Measurements from ENCODE around the gene PI4KA. TPM values are rescaled to one million over a fixed set of nuclear protein-coding genes. Genes with fewer than 3 reads are reported as not detected.
A peak's percentile ranks its signal among the peaks of the same experiment; 100 is the strongest.

The PI4KA gene
- total RNA-seq, 2 donors from 2014 or later: 46.7 to 55.1 TPM

DNA sequence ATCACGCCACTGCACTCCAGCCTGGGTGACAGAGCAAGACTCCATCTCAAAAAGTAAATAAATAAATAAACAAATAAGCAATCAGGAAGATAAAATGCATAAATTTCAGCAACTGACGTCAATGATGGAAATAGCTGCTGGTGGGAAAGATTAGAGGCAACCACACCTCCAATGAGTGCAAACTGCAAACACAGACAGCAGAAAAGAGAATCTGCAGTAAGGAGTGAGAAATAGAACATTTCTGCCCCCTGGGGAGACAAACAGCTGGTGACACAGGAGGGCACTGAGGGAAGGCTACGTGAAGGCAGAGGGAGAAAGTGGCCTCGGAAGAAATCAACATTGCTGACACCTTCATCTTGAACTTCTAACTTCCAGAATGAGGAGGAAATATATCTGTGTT is 6.5 kb downstream of the PI4KA start:
- Histone ChIP-seq H3K4me3 (no peak overlapping the region), H3K9me3 (no peaks in the 10 kb centered on the region), H3K27ac (peak overlapping the region; percentile 4 to 31), H3K27me3 (no peaks in the 10 kb centered on the region), H3K4me1 (peaks cover 0 to 38% of the 10 kb centered on the region in 2 donors), H3K36me3 (no peaks in the 10 kb centered on the region)
- TF ChIP-seq CTCF (IDR thresholded peaks at IDR 0.05): no peak
- no peak for DNase-seq (ENCODE audit: low spot score)

GRCh38 chr22:20847318-20847822 is 11.2 kb downstream of the PI4KA start:
- no peak overlapping the region for H3K27ac ChIP-seq

DNA sequence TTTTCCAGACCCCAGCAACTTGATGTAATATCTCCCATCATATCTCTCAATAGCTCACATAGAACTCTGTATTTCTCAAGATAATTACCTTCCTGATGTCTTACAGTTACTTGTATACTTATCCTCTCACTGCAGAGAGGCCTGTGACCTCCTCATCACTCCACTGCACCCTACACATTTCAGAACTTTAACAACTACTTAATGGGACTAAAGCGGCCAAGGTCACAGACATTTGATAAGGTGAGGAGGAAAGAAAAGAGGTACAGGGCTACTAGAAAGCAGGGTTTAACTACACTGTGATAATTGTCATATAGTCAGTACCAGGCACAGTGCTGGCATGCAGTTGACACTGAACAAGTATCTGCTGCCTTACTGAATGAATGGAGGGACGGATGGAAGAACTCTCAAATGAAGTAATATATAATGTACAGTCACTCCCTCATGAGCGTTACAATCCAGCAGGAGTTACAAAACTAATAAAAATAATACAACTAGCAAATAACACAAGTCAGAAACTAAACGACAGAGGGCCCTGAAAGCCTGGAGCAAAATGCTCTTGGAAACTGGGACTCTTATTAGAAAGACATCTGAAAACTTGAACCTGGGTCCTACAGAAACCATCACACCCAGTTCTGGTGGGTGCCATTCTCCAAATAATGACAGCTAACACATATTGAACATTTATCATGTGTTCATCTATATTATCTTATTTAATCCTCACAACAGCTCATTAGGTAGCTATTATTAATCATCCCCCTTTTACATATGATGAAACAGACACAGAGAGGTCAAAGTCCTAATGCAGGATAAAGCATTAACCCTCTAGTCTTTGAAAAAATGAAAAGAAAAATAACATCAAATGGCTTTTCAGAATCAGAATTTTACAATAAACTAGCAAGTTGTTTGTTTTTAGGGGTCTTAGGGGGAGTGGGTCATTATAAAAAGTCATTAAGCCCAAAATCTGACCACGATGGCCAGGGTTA is 14.3 kb downstream of the PI4KA start:
- no peak for DNase-seq (ENCODE audit: low spot score)
- no peak for TF ChIP-seq CTCF (IDR thresholded peaks at IDR 0.05)

More at GRCh38 chr22:20847318-20847822, 11.2 kb downstream of the PI4KA start:
- Histone ChIP-seq H3K36me3 (no peaks in the 10 kb centered on the region), H3K27me3 (no peaks in the 10 kb centered on the region), H3K4me1 (peaks cover 0 to 16% of the 10 kb centered on the region in 2 donors), H3K4me3 (no peak overlapping the region), H3K9me3 (no peaks in the 10 kb centered on the region)
- no peak for TF ChIP-seq CTCF (IDR thresholded peaks at IDR 0.05)
- no peak for DNase-seq (ENCODE audit: low spot score)

DNA sequence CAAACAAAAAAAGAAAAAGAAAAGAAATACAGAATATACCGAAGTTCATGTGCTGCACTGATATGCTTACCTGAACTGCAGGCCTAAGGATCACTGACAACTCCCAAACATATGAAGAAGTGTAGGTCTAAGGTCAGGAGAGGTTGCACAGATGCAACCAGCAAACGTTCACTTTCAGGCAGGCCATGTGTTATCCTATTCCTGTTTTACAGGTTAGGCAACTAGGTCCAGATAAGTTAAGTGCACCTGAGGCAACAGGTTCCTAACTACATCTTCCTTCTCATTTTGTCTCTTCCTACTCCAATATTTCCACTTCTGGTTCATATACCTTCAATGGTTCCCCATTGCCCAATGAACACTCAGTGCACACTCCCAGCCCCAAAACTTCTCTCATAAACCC is 15.1 kb downstream of the PI4KA start:
- DNase-seq (ENCODE audit: low spot score): no peak
- H3K27me3 ChIP-seq: no peaks in the 10 kb centered on the region
- H3K9me3 ChIP-seq: no peaks in the 10 kb centered on the region
- H3K4me1 ChIP-seq: peaks cover 0 to 18% of the 10 kb centered on the region in 2 donors
- no peak overlapping the region for H3K27ac ChIP-seq
- no peaks in the 10 kb centered on the region for H3K36me3 ChIP-seq
- no peak overlapping the region for H3K4me3 ChIP-seq
- TF ChIP-seq CTCF (IDR thresholded peaks at IDR 0.05): no peak

More for the DNA sequence above, 14.3 kb downstream of the PI4KA start:
- no peaks in the 10 kb centered on the region for H3K9me3 ChIP-seq
- H3K4me3 ChIP-seq: no peak overlapping the region
- H3K27me3 ChIP-seq: no peaks in the 10 kb centered on the region
- peaks cover 0 to 18% of the 10 kb centered on the region in 2 donors for H3K4me1 ChIP-seq
- no peaks in the 10 kb centered on the region for H3K36me3 ChIP-seq
- H3K27ac ChIP-seq: no peak overlapping the region

- H3K4me1 ChIP-seq: peaks cover 0 to 18% of the 10 kb centered on the region in 2 donors
- no peaks in the 10 kb centered on the region for H3K27me3 ChIP-seq
- H3K4me3 ChIP-seq: no peak overlapping the region
- H3K27ac ChIP-seq: no peak overlapping the region
- no peaks in the 10 kb centered on the region for H3K9me3 ChIP-seq
- no peak for DNase-seq (ENCODE audit: low spot score)
- no peak for TF ChIP-seq CTCF (IDR thresholded peaks at IDR 0.05)
- H3K36me3 ChIP-seq: no peaks in the 10 kb centered on the region
Measured at GRCh38 chr22:20840646-20841371, 17.8 kb downstream of the PI4KA start.
